Effector CD4-positive, alpha-beta T cell (primary cell): ENCODE results near the gene SULT6B1.

Experiments
- DNase-seq: peaks from one replicate; pipeline ENCODE4 v3.0.0-alpha.2; 2020

Gene SULT6B1

GRCh38 chr2:37146062-37146461 is 42.4 kb downstream of the SULT6B1 start:
- DNase-seq = no peak

GRCh38 chr2:37143974-37144373 is 44.5 kb downstream of the SULT6B1 start:
- DNase-seq = no peak

GRCh38 chr2:37142546-37142945 is 45.9 kb downstream of the SULT6B1 start:
- no peak for DNase-seq

- no peak for DNase-seq
Observed at GRCh38 chr2:37132914-37133313, 55.6 kb downstream of the SULT6B1 start.

DNA sequence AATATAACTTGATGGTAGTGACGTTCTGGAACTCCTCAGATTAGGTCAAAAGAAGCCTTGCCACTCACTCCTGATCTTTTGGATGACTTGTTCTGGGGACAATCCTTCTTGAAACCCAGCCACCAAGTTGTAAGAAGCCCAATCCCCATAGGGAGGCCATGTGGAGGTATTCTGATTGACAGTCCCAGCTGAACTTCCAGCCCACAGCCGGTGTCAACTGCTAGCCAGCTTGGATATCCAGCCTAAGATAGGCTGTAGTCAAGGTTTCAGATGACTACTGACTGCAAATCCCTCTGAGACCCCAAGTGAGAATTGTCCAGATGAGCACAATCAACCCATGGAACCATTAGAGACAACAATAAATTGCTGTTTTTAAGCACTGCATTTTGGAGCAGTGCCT is 63.1 kb downstream of the SULT6B1 start:
- no peak for DNase-seq

DNA sequence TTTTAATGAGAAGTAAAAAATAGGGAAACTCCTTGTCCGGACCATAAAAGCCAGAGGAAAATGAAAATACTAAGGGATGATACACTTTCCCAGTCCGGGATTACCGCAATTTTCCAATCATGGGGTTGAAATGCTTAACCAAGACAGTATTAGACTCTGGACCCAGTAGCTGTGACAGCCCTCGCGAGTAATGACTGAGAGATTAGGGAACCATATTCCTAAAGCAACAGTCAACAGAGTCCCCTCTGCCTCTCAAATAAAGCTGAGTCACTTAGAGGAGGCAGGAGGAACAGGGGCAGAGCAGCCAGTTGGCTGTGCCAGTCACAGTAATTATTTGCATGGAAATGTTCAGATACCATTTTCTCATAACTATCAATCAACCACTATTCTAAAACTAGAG is 69.3 kb downstream of the SULT6B1 start:
- DNase-seq = no peak
